K562 (cell line): ENCODE data around the gene COA3. TPM values are rescaled to one million over a fixed set of nuclear protein-coding genes. Genes with fewer than 3 reads are reported as not detected.

ENCODE experiments used
- ATAC-seq: fragments of 200-7000 bp; cut with Tn5 transposase; 3 replicates; pipeline ENCODE4 v1.9.1; 2020; ENCODE audit warnings: moderate library complexity
- BruUV-seq: library from RNA; stranded (reverse); fragments of 400-500 nt; replicated peaks from 2 replicates; lab custom pipeline; 2021; lab: Mats Ljungman, UMichigan
- CTCF ChIA-PET: fragments of 300-600 bp; formaldehyde crosslinking; extraction: SDS; loops from one replicate; lab custom pipeline; 2021; ENCODE audit warnings: low intra/inter-chr PET ratio; lab: Yijun Ruan, JAX
- POLR2A ChIA-PET: fragments of 300-600, 350-650 bp; sonication (Branson Sonifier 250); formaldehyde crosslinking; extraction: SDS; loops from one replicate; lab custom pipeline; 2021; ENCODE audit warnings: antibody characterized with exemption, inconsistent platforms; lab: Yijun Ruan, JAX
- DNase-seq, 4 experiments: peaks; one replicate each; pipeline versions ENCODE4 v3.0.0 to v3.0.0-alpha.2; 2011 to 2018; ENCODE audit warnings: low spot score in 3 of 4, mixed read lengths in 3 of 4; ENCODE audit errors: extremely low read depth in 1 of 4
- FAIRE-seq: peaks from 2 replicates; lab custom pipeline; 2011; peaks lifted over from hg19 to GRCh38; lab: Jason Lieb, UNC
- H2AFZ ChIP-seq: 2 replicates; pipeline ENCODE4 v1.6.0; 2011; ENCODE audit warnings: low read depth, low read length, control low read depth, inconsistent platforms
- H3K27ac ChIP-seq: fragments of 200-600 bp; 3 replicates; pipeline ENCODE4 v1.8.0; 2011; ENCODE audit warnings: low read depth, mild to moderate bottlenecking, control low read depth, inconsistent platforms, low read length, moderate library complexity, mixed read lengths; ENCODE audit errors: extremely low read depth
- H3K27me3 ChIP-seq, 2 experiments: fragments of 300-600 bp in 1 of 2; 2 replicates in 1 of 2; 3 replicates in 1 of 2; pipeline versions ENCODE4 v1.6.0 to v1.8.0; 2011; ENCODE audit warnings: inconsistent platforms in 2 of 2, low read length in 2 of 2, mild to moderate bottlenecking in 1 of 2, mixed read lengths in 1 of 2, moderate library complexity in 1 of 2; ENCODE audit not compliant: control insufficient read depth in 2 of 2, insufficient read depth in 2 of 2
- H3K36me3 ChIP-seq: fragments of 300-600 bp; 3 replicates; pipeline ENCODE4 v1.8.0; 2011; ENCODE audit warnings: mild to moderate bottlenecking, low read length, inconsistent platforms; ENCODE audit not compliant: control insufficient read depth, insufficient read depth
- H3K4me1 ChIP-seq, 2 experiments: fragments of 200-600 bp in 1 of 2; replicated peaks in 1 of 2; 2 replicates in 1 of 2; 3 replicates in 1 of 2; pipeline versions ENCODE4 v1.5.1 to v1.8.0; 2011; ENCODE audit warnings: inconsistent platforms in 2 of 2, low read length in 2 of 2, mild to moderate bottlenecking in 1 of 2, mixed read lengths in 1 of 2, moderate library complexity in 1 of 2; ENCODE audit not compliant: control insufficient read depth in 2 of 2, insufficient read depth in 2 of 2
- H3K4me2 ChIP-seq: 2 replicates; pipeline ENCODE4 v1.6.1; 2011; ENCODE audit warnings: low read length, control low read depth, inconsistent platforms, mixed read lengths; ENCODE audit not compliant: insufficient read depth
- H3K4me3 ChIP-seq: fragments of 200-600 bp; sonication (generic), shearing (Covaris generic); 2 replicates; pipeline ENCODE4 v1.5.1; 2016; ENCODE audit warnings: control low read depth, inconsistent platforms
- H3K79me2 ChIP-seq: fragments of 200-600 bp; 3 replicates; pipeline ENCODE4 v1.8.0; 2011; ENCODE audit warnings: low read length, inconsistent platforms; ENCODE audit not compliant: control insufficient read depth, insufficient read depth
- H3K9ac ChIP-seq, 2 experiments: 2 replicates each; pipeline versions ENCODE4 v1.6.0 to v1.6.1; 2011; ENCODE audit warnings: low read depth in 2 of 2, low read length in 2 of 2, control low read depth in 1 of 2, inconsistent platforms in 1 of 2, mild to moderate bottlenecking in 1 of 2, mixed read lengths in 1 of 2; ENCODE audit not compliant: insufficient read depth in 1 of 2
- H3K9me1 ChIP-seq: one replicate; pipeline ENCODE4 v1.6.0; 2011; ENCODE audit warnings: inconsistent platforms, mild to moderate bottlenecking, low read length, moderate library complexity; ENCODE audit not compliant: control insufficient read depth, insufficient read depth
- H3K9me3 ChIP-seq: replicated peaks from 2 replicates; pipeline ENCODE4 v1.5.1; 2011; ENCODE audit warnings: low read depth, low read length, inconsistent platforms; ENCODE audit not compliant: control insufficient read depth, insufficient read depth
- H4K20me1 ChIP-seq: replicated peaks from 2 replicates; pipeline ENCODE4 v1.6.1; 2011; ENCODE audit warnings: low read length, inconsistent platforms, mixed read lengths; ENCODE audit not compliant: control insufficient read depth, insufficient read depth
- BHLHE40 ChIP-seq: IDR thresholded peaks from 2 replicates; pipeline ENCODE4 v1.6.1; 2011; ENCODE audit warnings: low read length, improper control_type of control experiment
- CHD4 ChIP-seq: fragments of 200-600 bp; sonication (generic); IDR thresholded peaks from 3 replicates; pipeline ENCODE4 v1.6.1; 2012; ENCODE audit warnings: low read depth, mild to moderate bottlenecking, mixed read lengths, low read length, inconsistent platforms; ENCODE audit not compliant: insufficient read depth, insufficient replicate concordance, poor library complexity, severe bottlenecking
- POLR2AphosphoS2 ChIP-seq: IDR thresholded peaks from 2 replicates; pipeline ENCODE4 v1.6.1; 2012; ENCODE audit warnings: low read length, improper control_type of control experiment
- WGBS: fragments of 100-300 bp; shearing (Covaris generic); methylation state at CpG from one replicate; pipeline ENCODE4 v1.1.6; 2016; ENCODE audit warnings: low coverage, mixed read lengths; ENCODE audit not compliant: insufficient coverage; ENCODE audit errors: missing lambda C conversion rate; 5-methylcytosine and 5-hydroxymethylcytosine counted together
- in situ Hi-C: fragments of 300-500 bp; cut with MboI; formaldehyde crosslinking; loops from 4 replicates; pipeline ENCODE4 v1.15.0; 2018; ENCODE audit warnings: inconsistent platforms, mixed read lengths
- intact Hi-C: fragments of 100-400 bp; cut with micrococcal nuclease; formaldehyde crosslinking; loops from 2 replicates; pipeline ENCODE4 v1.14.2; 2022
- polyA plus RNA-seq, 8 experiments: library from polyadenylated mRNA; depleted of rRNA in 4 of 8; stranded (reverse) in 5 of 8; unstranded in 3 of 8; fragments of >200 nt; fragmentation: Nextera tagmentation in 2 of 8; fragmentation: Illumina TruSeq in 1 of 8; extraction: Ambion mirVana in 2 of 8; extraction: Trizol in 1 of 8; gene quantifications; 2 replicates each; pipeline versions ENCODE4 v1.2.1 to v1.2.3, GENCODE V29; 2011 to 2014; ENCODE audit warnings: inconsistent platforms in 1 of 8, missing spikeins in 1 of 8
- total RNA-seq, 7 experiments: library from RNA; depleted of rRNA in 6 of 7; stranded (reverse); fragments of >200 nt in 6 of 7; fragmentation: Illumina TruSeq in 2 of 7; extraction: Trizol in 2 of 7; gene quantifications; 2 replicates each; pipeline versions ENCODE4 v1.2.1 to v1.2.3, GENCODE V29; 2011 to 2021; ENCODE audit warnings: low replicate concordance in 1 of 7

The COA3 gene
- total and polyA plus RNA-seq, 9 of the 15 experiments (the other 6 are each of a cell fraction or from before 2014, with no cell fraction given), result 49.6 to 153 (median 61.4) TPM

- in situ Hi-C loops (no loop called here), intact Hi-C loops (no loop called here)
- no peak overlapping the region for H3K4me3 ChIP-seq
- H3K4me2 ChIP-seq, result no peak overlapping the region
- no peak for TF ChIP-seq CHD4
- TF ChIP-seq BHLHE40, result 0 out of 2 replicates have a peak, but pooled peaks have one; percentile 25
- TF ChIP-seq POLR2AphosphoS2, result peak; percentile 62; the same call in 1 of the 2 replicates
- WGBS, result 44% methylated on average over 9 of the region's 9 CpGs
- H2AFZ ChIP-seq, result no peak overlapping the region
- FAIRE-seq (peak; percentile 29), DNase-seq (peak in 1 of 4 experiments; percentile 18), ATAC-seq (no peak)
- H3K9me1 ChIP-seq, result no peaks in the 10 kb centered on the region
- H3K79me2 ChIP-seq, result no peaks in the 10 kb centered on the region; the same call in 2 of the 3 replicates
- ChIA-PET POLR2A (interaction anchor here (1.1 to 1.8 kb wide), 5 partner anchors 9 to 151 kb away, joined by 4 to 8 read pairs (median 5); partner anchors contain the start of gene RPL27), CTCF (interaction anchor here (1.1 to 4.7 kb wide), 2 partner anchors 87 to 91 kb away, joined by 3 to 37 read pairs; no protein-coding TSS in a partner anchor)
- H3K9ac ChIP-seq, result no peak overlapping the region
- no TSS peak for BruUV-seq
- no peak overlapping the region for H3K27ac ChIP-seq
- no peaks in the 10 kb centered on the region for H3K9me3 ChIP-seq
- no peaks in the 10 kb centered on the region for H3K27me3 ChIP-seq
- H4K20me1 ChIP-seq, result 0 out of 2 replicates have a peak, but pooled peaks cover 2% of the 10 kb centered on the region
- peaks cover 3 to 10% of the 10 kb centered on the region in 2 experiments; a peak in 3 of 5 replicates for H3K4me1 ChIP-seq
- H3K36me3 ChIP-seq, result peaks cover 41% of the 10 kb centered on the region
Observed at GRCh38 chr17:42846594-42847280, 48.2 kb upstream of the COA3 start.
